K562 (cell line): ENCODE data around the gene NUCKS1. TPM values are rescaled to one million over a fixed set of nuclear protein-coding genes. Genes with fewer than 3 reads are reported as not detected.

ENCODE experiments used
- ATAC-seq: fragments of 200-7000 bp; cut with Tn5 transposase; 3 replicates; pipeline ENCODE4 v1.9.1; 2020; ENCODE audit warnings: moderate library complexity
- BruUV-seq: library from RNA; stranded (reverse); fragments of 400-500 nt; replicated peaks from 2 replicates; lab custom pipeline; 2021; lab: Mats Ljungman, UMichigan
- CTCF ChIA-PET: fragments of 300-600 bp; formaldehyde crosslinking; extraction: SDS; loops from one replicate; lab custom pipeline; 2021; ENCODE audit warnings: low intra/inter-chr PET ratio; lab: Yijun Ruan, JAX
- POLR2A ChIA-PET: fragments of 300-600, 350-650 bp; sonication (Branson Sonifier 250); formaldehyde crosslinking; extraction: SDS; loops from one replicate; lab custom pipeline; 2021; ENCODE audit warnings: antibody characterized with exemption, inconsistent platforms; lab: Yijun Ruan, JAX
- DNase-seq, 4 experiments: peaks; one replicate each; pipeline versions ENCODE4 v3.0.0 to v3.0.0-alpha.2; 2011 to 2018; ENCODE audit warnings: low spot score in 3 of 4, mixed read lengths in 3 of 4; ENCODE audit errors: extremely low read depth in 1 of 4
- FAIRE-seq: peaks from 2 replicates; lab custom pipeline; 2011; peaks lifted over from hg19 to GRCh38; lab: Jason Lieb, UNC
- H2AFZ ChIP-seq: 2 replicates; pipeline ENCODE4 v1.6.0; 2011; ENCODE audit warnings: low read depth, low read length, control low read depth, inconsistent platforms
- H3K27ac ChIP-seq: fragments of 200-600 bp; 3 replicates; pipeline ENCODE4 v1.8.0; 2011; ENCODE audit warnings: low read depth, mild to moderate bottlenecking, control low read depth, inconsistent platforms, low read length, moderate library complexity, mixed read lengths; ENCODE audit errors: extremely low read depth
- H3K27me3 ChIP-seq, 2 experiments: fragments of 300-600 bp in 1 of 2; 2 replicates in 1 of 2; 3 replicates in 1 of 2; pipeline versions ENCODE4 v1.6.0 to v1.8.0; 2011; ENCODE audit warnings: inconsistent platforms in 2 of 2, low read length in 2 of 2, mild to moderate bottlenecking in 1 of 2, mixed read lengths in 1 of 2, moderate library complexity in 1 of 2; ENCODE audit not compliant: control insufficient read depth in 2 of 2, insufficient read depth in 2 of 2
- H3K36me3 ChIP-seq: fragments of 300-600 bp; 3 replicates; pipeline ENCODE4 v1.8.0; 2011; ENCODE audit warnings: mild to moderate bottlenecking, low read length, inconsistent platforms; ENCODE audit not compliant: control insufficient read depth, insufficient read depth
- H3K4me1 ChIP-seq, 2 experiments: fragments of 200-600 bp in 1 of 2; replicated peaks in 1 of 2; 2 replicates in 1 of 2; 3 replicates in 1 of 2; pipeline versions ENCODE4 v1.5.1 to v1.8.0; 2011; ENCODE audit warnings: inconsistent platforms in 2 of 2, low read length in 2 of 2, mild to moderate bottlenecking in 1 of 2, mixed read lengths in 1 of 2, moderate library complexity in 1 of 2; ENCODE audit not compliant: control insufficient read depth in 2 of 2, insufficient read depth in 2 of 2
- H3K4me2 ChIP-seq: 2 replicates; pipeline ENCODE4 v1.6.1; 2011; ENCODE audit warnings: low read length, control low read depth, inconsistent platforms, mixed read lengths; ENCODE audit not compliant: insufficient read depth
- H3K4me3 ChIP-seq: fragments of 200-600 bp; sonication (generic), shearing (Covaris generic); 2 replicates; pipeline ENCODE4 v1.5.1; 2016; ENCODE audit warnings: control low read depth, inconsistent platforms
- H3K79me2 ChIP-seq: fragments of 200-600 bp; 3 replicates; pipeline ENCODE4 v1.8.0; 2011; ENCODE audit warnings: low read length, inconsistent platforms; ENCODE audit not compliant: control insufficient read depth, insufficient read depth
- H3K9ac ChIP-seq, 2 experiments: 2 replicates each; pipeline versions ENCODE4 v1.6.0 to v1.6.1; 2011; ENCODE audit warnings: low read depth in 2 of 2, low read length in 2 of 2, control low read depth in 1 of 2, inconsistent platforms in 1 of 2, mild to moderate bottlenecking in 1 of 2, mixed read lengths in 1 of 2; ENCODE audit not compliant: insufficient read depth in 1 of 2
- H3K9me1 ChIP-seq: one replicate; pipeline ENCODE4 v1.6.0; 2011; ENCODE audit warnings: inconsistent platforms, mild to moderate bottlenecking, low read length, moderate library complexity; ENCODE audit not compliant: control insufficient read depth, insufficient read depth
- H3K9me3 ChIP-seq: replicated peaks from 2 replicates; pipeline ENCODE4 v1.5.1; 2011; ENCODE audit warnings: low read depth, low read length, inconsistent platforms; ENCODE audit not compliant: control insufficient read depth, insufficient read depth
- H4K20me1 ChIP-seq: replicated peaks from 2 replicates; pipeline ENCODE4 v1.6.1; 2011; ENCODE audit warnings: low read length, inconsistent platforms, mixed read lengths; ENCODE audit not compliant: control insufficient read depth, insufficient read depth
- DACH1 ChIP-seq: fragments of 450-650 bp; IDR thresholded peaks from 2 replicates; pipeline ENCODE4 v1.6.1; 2018; ENCODE audit not compliant: partially characterized antibody
- HCFC1 ChIP-seq: IDR thresholded peaks from 2 replicates; pipeline ENCODE4 v1.6.1; 2012; ENCODE audit warnings: low read depth, low read length, improper control_type of control experiment
- HDAC2 ChIP-seq: fragments of 450-650 bp; IDR thresholded peaks from 2 replicates; pipeline ENCODE4 v1.6.1; 2016; ENCODE audit warnings: mild to moderate bottlenecking
- NFATC3 ChIP-seq: fragments of 450-650 bp; IDR thresholded peaks from 2 replicates; pipeline ENCODE4 v1.6.1; 2017; ENCODE audit warnings: mild to moderate bottlenecking
- RBBP5 ChIP-seq: fragments of 200-600 bp; sonication (generic); IDR thresholded peaks from 2 replicates; pipeline ENCODE4 v1.6.1; 2012; ENCODE audit warnings: borderline replicate concordance, mild to moderate bottlenecking, low read length, control low read depth, inconsistent platforms; ENCODE audit not compliant: insufficient read depth, poor library complexity, severe bottlenecking
- SMAD4 ChIP-seq: fragments of 250-450 bp; sonication (Bioruptor Pico); conservative IDR thresholded peaks from 2 replicates; pipeline ENCODE4 v1.8.0; 2021; ENCODE audit warnings: inconsistent platforms, mild to moderate bottlenecking, moderate library complexity
- SRSF7 ChIP-seq: fragments of 200-400 bp; formaldehyde crosslinking; optimal IDR thresholded peaks from 2 replicates; pipeline ENCODE3; 2017; ENCODE audit warnings: mild to moderate bottlenecking, low read depth, low read length
- WGBS: fragments of 100-300 bp; shearing (Covaris generic); methylation state at CpG from one replicate; pipeline ENCODE4 v1.1.6; 2016; ENCODE audit warnings: low coverage, mixed read lengths; ENCODE audit not compliant: insufficient coverage; ENCODE audit errors: missing lambda C conversion rate; 5-methylcytosine and 5-hydroxymethylcytosine counted together
- in situ Hi-C: fragments of 300-500 bp; cut with MboI; formaldehyde crosslinking; loops from 4 replicates; pipeline ENCODE4 v1.15.0; 2018; ENCODE audit warnings: inconsistent platforms, mixed read lengths
- intact Hi-C: fragments of 100-400 bp; cut with micrococcal nuclease; formaldehyde crosslinking; loops from 2 replicates; pipeline ENCODE4 v1.14.2; 2022
- polyA plus RNA-seq, 8 experiments: library from polyadenylated mRNA; depleted of rRNA in 4 of 8; stranded (reverse) in 5 of 8; unstranded in 3 of 8; fragments of >200 nt; fragmentation: Nextera tagmentation in 2 of 8; fragmentation: Illumina TruSeq in 1 of 8; extraction: Ambion mirVana in 2 of 8; extraction: Trizol in 1 of 8; gene quantifications; 2 replicates each; pipeline versions ENCODE4 v1.2.1 to v1.2.3, GENCODE V29; 2011 to 2014; ENCODE audit warnings: inconsistent platforms in 1 of 8, missing spikeins in 1 of 8
- total RNA-seq, 7 experiments: library from RNA; depleted of rRNA in 6 of 7; stranded (reverse); fragments of >200 nt in 6 of 7; fragmentation: Illumina TruSeq in 2 of 7; extraction: Trizol in 2 of 7; gene quantifications; 2 replicates each; pipeline versions ENCODE4 v1.2.1 to v1.2.3, GENCODE V29; 2011 to 2021; ENCODE audit warnings: low replicate concordance in 1 of 7
- TF ChIP-seq, protein P1 (sequence below), 2 experiments: fragments of 450-650 bp in 1 of 2; sonication (generic) in 1 of 2; formaldehyde crosslinking in 1 of 2; IDR thresholded peaks; 2 replicates each; pipeline versions ENCODE4 v1.7.1 to v1.9.0; 2016 to 2022; ENCODE audit warnings: inconsistent platforms in 1 of 2, mild to moderate bottlenecking in 1 of 2, missing genetic modification reagents in 1 of 2
- TF ChIP-seq, protein P2 (sequence below), 3 experiments: IDR thresholded peaks in 2 of 3; conservative IDR thresholded peaks in 1 of 3; 2 replicates each; pipeline ENCODE4 v1.5.1; 2011 to 2012; ENCODE audit warnings: low read length in 3 of 3, mild to moderate bottlenecking in 3 of 3, control low read depth in 2 of 3, improper control_type of control experiment in 1 of 3, inconsistent platforms in 1 of 3, low read depth in 1 of 3, mixed read lengths in 1 of 3, moderate library complexity in 1 of 3; ENCODE audit not compliant: insufficient read depth in 2 of 3

Gene NUCKS1
- total and polyA plus RNA-seq, 9 of the 15 experiments (the other 6 are each of a cell fraction or from before 2014, with no cell fraction given): 66.7 to 244 (median 149) TPM

DNA sequence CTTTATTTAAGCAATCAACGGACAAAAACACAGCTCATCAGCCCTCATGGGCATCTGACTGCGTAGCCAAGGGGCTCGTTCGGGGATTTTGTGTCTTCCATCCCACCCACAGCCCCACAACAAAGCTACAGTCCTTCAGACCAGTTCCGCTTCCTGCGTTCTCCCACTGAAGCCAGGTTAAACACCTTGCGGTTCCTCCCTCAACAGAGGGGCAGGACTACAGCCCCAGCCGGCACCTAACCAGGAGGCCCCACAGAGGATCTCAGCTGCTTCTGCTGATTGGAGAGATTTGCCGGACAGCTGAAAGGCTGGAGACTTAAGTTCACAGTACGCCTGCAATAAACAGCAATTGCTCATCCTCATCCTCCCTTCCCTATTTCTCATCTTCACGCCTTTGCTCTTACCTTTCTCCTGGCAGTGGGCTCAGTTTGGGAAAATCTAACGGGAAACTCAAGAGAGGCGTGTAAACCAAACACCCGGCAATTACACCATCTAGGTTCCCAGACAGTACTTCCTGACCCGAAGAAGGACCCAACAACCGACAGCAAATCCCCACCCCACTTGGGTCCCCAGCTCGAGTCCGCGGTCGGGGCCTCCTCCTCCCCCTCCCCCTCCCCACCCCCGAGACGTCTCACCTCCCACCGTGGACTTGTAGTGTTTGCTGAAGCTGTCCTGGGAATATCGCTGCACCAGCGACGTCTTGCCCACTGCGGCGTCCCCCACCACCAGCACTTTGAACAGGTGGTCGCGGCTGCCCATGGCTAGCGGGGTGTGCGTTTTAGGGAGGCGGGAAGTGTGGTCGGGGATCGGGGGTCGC is 24.4 kb upstream of the NUCKS1 start:
- intact Hi-C loops (no loop called here), in situ Hi-C loops (no loop called here)
- FAIRE-seq (peak; percentile 77), ATAC-seq (peak; percentile 74), DNase-seq (peak; percentile 56 to 65 (median 61))
- 0 out of 2 replicates have a peak, but pooled peaks cover 4% of the 10 kb centered on the region for H3K9me3 ChIP-seq
- peak overlapping the region; percentile 89 for H3K4me2 ChIP-seq
- H3K9ac ChIP-seq: peak overlapping the region; percentile 72 to 94; a peak in 3 of 4 replicates
- H3K27ac ChIP-seq: 0 out of 3 replicates have a peak overlapping the region, but pooled peaks have one; percentile 26
- no peaks in the 10 kb centered on the region; a peak in 1 of 5 replicates for H3K27me3 ChIP-seq
- peak overlapping the region; percentile 95 for H2AFZ ChIP-seq
- no TSS peak for BruUV-seq
- H3K36me3 ChIP-seq: no peaks in the 10 kb centered on the region
- no peaks in the 10 kb centered on the region for H3K79me2 ChIP-seq
- no peaks in the 10 kb centered on the region for H3K9me1 ChIP-seq
- H4K20me1 ChIP-seq: no peaks in the 10 kb centered on the region
- WGBS: 19% methylated on average over 30 of the region's 36 CpGs
- H3K4me3 ChIP-seq: peak overlapping the region; percentile 59
- H3K4me1 ChIP-seq: peaks cover 8 to 9% of the 10 kb centered on the region in 2 experiments; a peak in 4 of 5 replicates
- ChIA-PET POLR2A (interaction anchor here (0.5 to 3.0 kb wide), 17 partner anchors 9 to 378 kb away, joined by 3 to 12 read pairs (median 4); partner anchors contain the start of gene ELK4), CTCF (no interaction called here)
- TF ChIP-seq RBBP5: peak; percentile 40
- 0 out of 2 replicates have a peak, but pooled peaks have one; percentile 7 for TF ChIP-seq SMAD4 (CRISPR knock-in tag)
- 0 out of 2 replicates have a peak, but pooled peaks have one; percentile 10 for TF ChIP-seq HCFC1
- TF ChIP-seq, protein P1, sequence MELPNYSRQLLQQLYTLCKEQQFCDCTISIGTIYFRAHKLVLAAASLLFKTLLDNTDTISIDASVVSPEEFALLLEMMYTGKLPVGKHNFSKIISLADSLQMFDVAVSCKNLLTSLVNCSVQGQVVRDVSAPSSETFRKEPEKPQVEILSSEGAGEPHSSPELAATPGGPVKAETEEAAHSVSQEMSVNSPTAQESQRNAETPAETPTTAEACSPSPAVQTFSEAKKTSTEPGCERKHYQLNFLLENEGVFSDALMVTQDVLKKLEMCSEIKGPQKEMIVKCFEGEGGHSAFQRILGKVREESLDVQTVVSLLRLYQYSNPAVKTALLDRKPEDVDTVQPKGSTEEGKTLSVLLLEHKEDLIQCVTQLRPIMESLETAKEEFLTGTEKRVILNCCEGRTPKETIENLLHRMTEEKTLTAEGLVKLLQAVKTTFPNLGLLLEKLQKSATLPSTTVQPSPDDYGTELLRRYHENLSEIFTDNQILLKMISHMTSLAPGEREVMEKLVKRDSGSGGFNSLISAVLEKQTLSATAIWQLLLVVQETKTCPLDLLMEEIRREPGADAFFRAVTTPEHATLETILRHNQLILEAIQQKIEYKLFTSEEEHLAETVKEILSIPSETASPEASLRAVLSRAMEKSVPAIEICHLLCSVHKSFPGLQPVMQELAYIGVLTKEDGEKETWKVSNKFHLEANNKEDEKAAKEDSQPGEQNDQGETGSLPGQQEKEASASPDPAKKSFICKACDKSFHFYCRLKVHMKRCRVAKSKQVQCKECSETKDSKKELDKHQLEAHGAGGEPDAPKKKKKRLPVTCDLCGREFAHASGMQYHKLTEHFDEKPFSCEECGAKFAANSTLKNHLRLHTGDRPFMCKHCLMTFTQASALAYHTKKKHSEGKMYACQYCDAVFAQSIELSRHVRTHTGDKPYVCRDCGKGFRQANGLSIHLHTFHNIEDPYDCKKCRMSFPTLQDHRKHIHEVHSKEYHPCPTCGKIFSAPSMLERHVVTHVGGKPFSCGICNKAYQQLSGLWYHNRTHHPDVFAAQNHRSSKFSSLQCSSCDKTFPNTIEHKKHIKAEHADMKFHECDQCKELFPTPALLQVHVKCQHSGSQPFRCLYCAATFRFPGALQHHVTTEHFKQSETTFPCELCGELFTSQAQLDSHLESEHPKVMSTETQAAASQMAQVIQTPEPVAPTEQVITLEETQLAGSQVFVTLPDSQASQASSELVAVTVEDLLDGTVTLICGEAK (IDR thresholded peaks at IDR 0.05): peak; percentile 28; the same call in 1 of the 2 replicates
- TF ChIP-seq, protein P1 (CRISPR knock-in tag; IDR thresholded peaks at IDR 0.05): no peak
- TF ChIP-seq SRSF7: no peak
- TF ChIP-seq, protein P2, sequence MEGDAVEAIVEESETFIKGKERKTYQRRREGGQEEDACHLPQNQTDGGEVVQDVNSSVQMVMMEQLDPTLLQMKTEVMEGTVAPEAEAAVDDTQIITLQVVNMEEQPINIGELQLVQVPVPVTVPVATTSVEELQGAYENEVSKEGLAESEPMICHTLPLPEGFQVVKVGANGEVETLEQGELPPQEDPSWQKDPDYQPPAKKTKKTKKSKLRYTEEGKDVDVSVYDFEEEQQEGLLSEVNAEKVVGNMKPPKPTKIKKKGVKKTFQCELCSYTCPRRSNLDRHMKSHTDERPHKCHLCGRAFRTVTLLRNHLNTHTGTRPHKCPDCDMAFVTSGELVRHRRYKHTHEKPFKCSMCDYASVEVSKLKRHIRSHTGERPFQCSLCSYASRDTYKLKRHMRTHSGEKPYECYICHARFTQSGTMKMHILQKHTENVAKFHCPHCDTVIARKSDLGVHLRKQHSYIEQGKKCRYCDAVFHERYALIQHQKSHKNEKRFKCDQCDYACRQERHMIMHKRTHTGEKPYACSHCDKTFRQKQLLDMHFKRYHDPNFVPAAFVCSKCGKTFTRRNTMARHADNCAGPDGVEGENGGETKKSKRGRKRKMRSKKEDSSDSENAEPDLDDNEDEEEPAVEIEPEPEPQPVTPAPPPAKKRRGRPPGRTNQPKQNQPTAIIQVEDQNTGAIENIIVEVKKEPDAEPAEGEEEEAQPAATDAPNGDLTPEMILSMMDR (IDR thresholded peaks at IDR 0.05 in 2 of 3, conservative IDR thresholded peaks at IDR 0.05 in 1 of 3; ENCODE audit: insufficient read depth in 2 of 3, low read depth in 1 of 3, low read length in 3 of 3): no peak
- peak; percentile 38 for TF ChIP-seq DACH1
- no peak for TF ChIP-seq NFATC3
- TF ChIP-seq HDAC2: 0 out of 2 replicates have a peak, but pooled peaks have one; percentile 8
